ENCODE measurements around the gene CNNM3.
A peak's percentile ranks its signal among the peaks of the same experiment; 100 is the strongest.

The CNNM3 gene

DNA sequence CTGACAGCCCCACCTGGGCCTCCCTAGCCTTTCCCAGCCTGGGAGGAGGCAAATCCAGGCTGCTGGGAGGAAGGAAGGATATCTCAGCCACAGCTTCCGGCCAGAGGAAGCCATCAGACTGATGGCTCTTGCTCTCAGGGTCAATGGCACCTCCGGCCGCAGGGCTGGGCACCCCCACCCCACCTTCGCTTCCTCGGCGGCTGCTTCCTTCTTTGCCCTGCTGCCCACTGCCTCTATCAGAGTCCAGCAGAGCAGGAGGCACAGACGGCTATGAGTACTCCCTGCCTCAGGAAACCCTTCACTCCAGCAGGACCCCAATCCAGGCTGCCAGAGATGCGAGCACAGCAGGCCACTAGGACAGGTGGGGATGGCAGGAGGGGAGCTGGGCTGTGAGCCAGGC, 50.5 kb downstream of the CNNM3 start:
- H3K27me3 ChIP-seq (ENCODE audit: control insufficient read depth, insufficient read depth, low read length), result no peaks in the 10 kb centered on the region
- no peak for DNase-seq (ENCODE audit: low read depth, low spot score)
- peaks cover 43% of the 10 kb centered on the region for H3K36me3 ChIP-seq (ENCODE audit: control insufficient read depth, insufficient read depth, low read length)
- H3K4me3 ChIP-seq (ENCODE audit: low read length), result no peak overlapping the region
- peaks cover 7% of the 10 kb centered on the region; the same call in 1 of the 2 replicates for H3K4me1 ChIP-seq (ENCODE audit: control insufficient read depth, insufficient read depth, low read length)
- no peaks in the 10 kb centered on the region for H3K9me3 ChIP-seq (ENCODE audit: control insufficient read depth, insufficient read depth, low read length)
- H3K27ac ChIP-seq (ENCODE audit: low read length), result no peak overlapping the region
- WGBS (ENCODE audit: insufficient coverage, insufficient read length), result no CpG with 5 or more reads among the region's 8 CpGs

DNA sequence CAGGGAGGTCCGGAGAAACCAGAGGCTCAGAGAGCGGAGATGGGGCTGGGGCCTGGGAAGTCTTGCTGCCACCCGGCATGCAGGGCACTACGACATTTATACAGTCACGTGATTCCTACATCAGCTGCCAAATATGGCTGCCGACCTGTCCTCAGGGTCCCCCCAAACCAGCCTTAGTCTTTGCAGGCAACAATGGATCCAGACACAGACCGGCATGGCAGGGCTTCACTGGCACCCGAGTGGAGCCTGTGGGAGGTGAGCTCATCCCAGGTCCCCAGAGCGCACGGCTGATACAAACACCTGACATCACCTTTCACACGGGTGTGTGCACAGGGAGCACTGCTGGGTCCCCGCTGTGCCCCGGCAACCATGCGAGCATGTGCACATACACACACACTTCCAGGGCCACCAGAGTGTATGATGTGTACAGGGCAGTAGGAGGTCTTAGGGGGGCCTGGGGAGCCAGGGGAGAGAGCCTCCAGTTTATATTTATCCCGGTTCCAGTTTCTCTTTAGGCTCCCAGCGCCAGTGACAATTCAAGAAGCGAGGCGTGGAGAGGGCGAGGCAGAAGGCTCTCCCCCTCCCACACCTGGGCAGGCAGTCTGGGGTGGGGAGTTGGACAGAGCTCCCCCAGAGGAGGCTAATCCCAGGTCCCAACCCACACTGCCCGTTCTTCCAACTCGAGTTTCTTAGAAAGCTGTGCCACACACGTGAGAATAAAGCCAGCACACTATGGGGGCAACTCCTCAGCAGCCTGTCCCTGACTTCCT, 51.1 kb downstream of the CNNM3 start:
- DNase-seq (ENCODE audit: low read depth, low spot score), result no peak
- H3K27ac ChIP-seq (ENCODE audit: low read length), result no peak overlapping the region
- H3K4me1 ChIP-seq (ENCODE audit: control insufficient read depth, insufficient read depth, low read length), result peaks cover 7% of the 10 kb centered on the region; the same call in 1 of the 2 replicates
- 0 out of 2 replicates have a peak overlapping the region, but pooled peaks have one; percentile 2 for H3K4me3 ChIP-seq (ENCODE audit: low read length)
- H3K27me3 ChIP-seq (ENCODE audit: control insufficient read depth, insufficient read depth, low read length), result no peaks in the 10 kb centered on the region
- no peaks in the 10 kb centered on the region for H3K9me3 ChIP-seq (ENCODE audit: control insufficient read depth, insufficient read depth, low read length)
- no CpG with 5 or more reads among the region's 22 CpGs for WGBS (ENCODE audit: insufficient coverage, insufficient read length)
- H3K36me3 ChIP-seq (ENCODE audit: control insufficient read depth, insufficient read depth, low read length), result peaks cover 37% of the 10 kb centered on the region

DNA sequence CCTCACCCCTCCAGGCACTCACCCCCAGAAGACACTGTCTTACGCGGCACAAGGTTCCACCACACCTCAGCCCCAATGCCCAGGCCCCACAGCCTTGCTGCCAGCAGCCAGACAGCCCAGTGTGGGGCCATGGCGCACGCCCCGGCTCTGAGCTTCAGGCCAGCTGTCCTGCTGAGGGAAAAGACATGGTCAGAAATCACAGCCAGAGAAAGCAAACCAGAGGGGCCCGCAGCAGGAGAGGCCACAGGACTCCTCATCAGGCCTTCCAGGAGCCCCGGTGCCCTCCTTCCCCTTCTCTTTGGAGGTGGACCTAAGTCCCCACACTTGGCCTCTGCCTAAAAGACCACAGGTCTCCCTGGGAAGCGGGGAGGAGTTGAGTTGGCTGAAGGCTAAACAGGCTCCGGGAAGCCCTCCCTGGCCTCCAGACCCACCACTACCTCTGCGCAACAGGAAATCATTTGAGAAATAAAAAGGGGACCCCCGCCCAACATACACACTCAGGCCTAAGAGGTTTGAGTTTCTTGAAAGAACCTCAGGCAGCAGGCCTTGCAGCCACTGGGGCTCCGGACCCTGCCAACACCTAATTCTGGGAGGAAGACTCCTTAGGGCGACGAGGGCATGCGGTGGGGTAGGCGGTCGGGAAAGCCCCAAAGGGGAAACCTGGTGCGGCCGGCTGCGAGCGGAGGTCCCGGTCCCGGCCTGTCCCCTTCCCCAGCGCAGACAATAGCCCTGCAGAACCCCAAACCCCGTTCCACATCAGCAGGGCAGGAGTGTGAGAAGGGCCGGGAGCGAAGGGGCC, 51.9 kb downstream of the CNNM3 start:
- H3K4me3 ChIP-seq (ENCODE audit: low read length), result peak overlapping the region; percentile 89; the same call in 1 of the 2 replicates
- H3K36me3 ChIP-seq (ENCODE audit: control insufficient read depth, insufficient read depth, low read length), result peaks cover 35% of the 10 kb centered on the region
- H3K27ac ChIP-seq (ENCODE audit: low read length), result no peak overlapping the region
- peaks cover 9% of the 10 kb centered on the region for H3K4me1 ChIP-seq (ENCODE audit: control insufficient read depth, insufficient read depth, low read length)
- no CpG with 5 or more reads among the region's 27 CpGs for WGBS (ENCODE audit: insufficient coverage, insufficient read length)
- H3K9me3 ChIP-seq (ENCODE audit: control insufficient read depth, insufficient read depth, low read length), result no peaks in the 10 kb centered on the region
- DNase-seq (ENCODE audit: low read depth, low spot score), result no peak
- no peaks in the 10 kb centered on the region for H3K27me3 ChIP-seq (ENCODE audit: control insufficient read depth, insufficient read depth, low read length)

DNA sequence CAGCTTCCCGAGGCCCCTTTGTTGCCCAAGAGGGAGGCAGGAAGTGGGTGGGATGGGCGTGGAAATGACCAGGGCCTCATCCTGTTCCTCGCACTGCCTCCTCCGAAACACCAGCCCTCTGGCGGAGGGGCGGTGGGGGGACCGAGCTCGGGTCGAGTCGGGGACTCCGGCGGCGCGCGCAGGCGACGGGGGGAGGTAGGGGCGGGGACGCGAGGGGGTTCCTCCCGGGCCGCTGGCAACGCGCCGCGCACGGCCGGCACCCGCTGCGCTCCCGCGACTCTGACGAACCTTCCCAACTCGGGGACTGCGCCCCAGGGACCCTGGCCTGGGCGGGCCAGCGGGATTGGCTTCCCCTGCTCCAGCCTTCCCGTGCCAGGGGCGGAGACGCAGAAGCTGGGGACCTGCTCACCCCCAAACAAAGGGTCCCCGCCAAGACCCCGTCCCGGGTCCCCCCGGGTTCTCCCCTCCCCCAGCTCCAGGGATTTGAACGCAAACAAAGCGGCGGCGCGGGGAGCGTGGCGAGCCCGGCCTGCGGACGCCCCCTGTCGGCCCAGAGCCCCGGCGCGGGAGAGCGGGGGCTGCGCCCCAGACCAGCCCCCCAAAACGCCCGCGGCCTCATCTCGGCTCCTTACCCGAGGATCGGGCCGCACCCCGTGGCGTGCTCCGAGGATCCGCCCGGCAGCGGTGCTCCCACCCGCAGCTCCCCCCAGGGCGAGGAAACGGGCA, 52.6 kb downstream of the CNNM3 start:
- Histone ChIP-seq H3K27me3 (ENCODE audit: control insufficient read depth, insufficient read depth, low read length) (no peaks in the 10 kb centered on the region), H3K4me1 (ENCODE audit: control insufficient read depth, insufficient read depth, low read length) (peaks cover 9% of the 10 kb centered on the region), H3K27ac (ENCODE audit: low read length) (no peak overlapping the region)

DNA sequence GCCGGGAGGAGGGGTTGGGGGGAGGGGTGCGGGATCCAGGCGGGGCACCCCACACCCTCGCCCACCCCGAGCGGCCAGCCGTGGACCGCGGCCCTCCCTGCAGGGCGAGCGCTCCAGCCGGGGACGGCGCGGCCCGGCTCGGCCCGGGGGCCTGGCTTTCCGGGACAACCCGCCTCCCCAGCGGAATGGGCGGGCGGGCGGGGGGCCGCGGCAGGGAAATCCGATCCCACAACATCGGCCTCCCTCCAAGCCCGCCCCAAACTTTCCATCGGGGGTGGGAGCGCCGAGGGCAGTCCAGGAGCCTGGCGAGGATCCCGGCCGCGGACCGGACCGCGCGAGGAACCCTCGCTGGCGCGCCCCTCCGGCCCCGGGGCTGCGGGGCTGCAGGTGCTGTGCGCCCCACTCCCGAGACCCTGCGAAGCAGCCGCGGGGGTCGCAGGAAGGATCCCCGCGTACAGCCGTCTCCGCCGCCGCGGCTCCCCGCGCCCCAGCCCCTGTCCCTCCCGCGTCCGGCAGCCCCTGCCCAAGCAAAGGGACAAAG, 53.3 kb downstream of the CNNM3 start:
- Histone ChIP-seq H3K27ac (ENCODE audit: low read length) (no peak overlapping the region), H3K27me3 (ENCODE audit: control insufficient read depth, insufficient read depth, low read length) (no peaks in the 10 kb centered on the region), H3K9me3 (ENCODE audit: control insufficient read depth, insufficient read depth, low read length) (no peaks in the 10 kb centered on the region), H3K4me1 (ENCODE audit: control insufficient read depth, insufficient read depth, low read length) (peaks cover 9% of the 10 kb centered on the region), H3K36me3 (ENCODE audit: control insufficient read depth, insufficient read depth, low read length) (peaks cover 23% of the 10 kb centered on the region), H3K4me3 (ENCODE audit: low read length) (peak overlapping the region; percentile 89)
- DNase-seq (ENCODE audit: low read depth, low spot score), result no peak
- no CpG with 5 or more reads among the region's 64 CpGs for WGBS (ENCODE audit: insufficient coverage, insufficient read length)

More for the DNA sequence above, 52.6 kb downstream of the CNNM3 start:
- H3K4me3 ChIP-seq (ENCODE audit: low read length), result peak overlapping the region; percentile 89
- H3K36me3 ChIP-seq (ENCODE audit: control insufficient read depth, insufficient read depth, low read length), result peaks cover 29% of the 10 kb centered on the region
- whole genome bisulfite sequencing (ENCODE audit: insufficient coverage, insufficient read length), result no CpG with 5 or more reads among the region's 76 CpGs
- no peak for DNase-seq (ENCODE audit: low read depth, low spot score)
- H3K9me3 ChIP-seq (ENCODE audit: control insufficient read depth, insufficient read depth, low read length), result no peaks in the 10 kb centered on the region

DNA sequence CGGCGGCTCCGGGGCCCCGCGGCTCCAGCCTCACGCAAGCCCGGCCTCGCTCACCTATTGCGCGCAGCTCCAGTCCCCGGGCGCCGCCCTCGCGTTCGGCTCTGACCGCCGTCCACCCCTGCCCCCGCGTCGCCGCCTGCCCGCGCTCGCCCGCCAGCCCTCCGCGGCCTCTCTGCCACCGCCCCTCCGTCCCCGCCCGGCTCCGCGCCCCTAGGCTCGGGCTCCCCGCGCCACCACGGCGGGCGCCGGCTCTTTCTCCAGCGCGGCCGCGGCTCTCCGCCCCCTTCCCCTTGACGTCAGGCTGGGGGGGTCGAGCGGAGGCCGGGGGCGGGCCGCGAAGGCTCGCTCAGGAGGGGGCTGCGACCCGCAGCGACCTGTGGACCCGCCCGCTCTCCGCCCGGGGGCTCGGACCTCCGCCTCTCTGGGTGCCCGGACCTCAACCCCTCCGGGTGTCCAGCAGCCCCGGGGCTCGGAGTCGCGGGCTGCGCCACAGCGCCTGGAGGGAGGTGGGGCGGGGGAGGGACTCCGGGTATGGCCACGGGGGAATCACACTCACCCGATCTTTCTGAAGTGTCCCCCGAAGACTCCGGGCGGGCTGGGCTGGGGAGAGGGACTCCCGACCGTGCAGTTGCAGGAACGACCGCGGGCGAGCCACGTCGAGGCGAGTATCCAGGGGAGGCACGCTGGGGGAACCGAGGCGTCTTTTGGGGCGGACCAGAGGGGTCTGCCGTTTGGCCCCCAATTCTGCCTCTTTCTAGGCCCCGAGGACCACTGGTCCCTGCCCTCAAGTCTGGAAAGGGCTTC, 54.0 kb downstream of the CNNM3 start, which contains the start of gene SEMA4C:
Gene SEMA4C, minus strand, starts transcription at position 259 of the 804 bp plus-strand sequence. CDS start 2,194 bp downstream, outside the sequence.
- Histone ChIP-seq H3K4me3 (ENCODE audit: low read length) (peak within 1 kb of the TSS; percentile 89), H3K4me1 (ENCODE audit: control insufficient read depth, insufficient read depth, low read length) (peaks cover 9% of the 10 kb centered on the region), H3K27ac (ENCODE audit: low read length) (no peak within 1 kb of the TSS), H3K36me3 (ENCODE audit: control insufficient read depth, insufficient read depth, low read length) (peaks cover 17% of the 10 kb centered on the region), H3K9me3 (ENCODE audit: control insufficient read depth, insufficient read depth, low read length) (no peaks in the 10 kb centered on the region), H3K27me3 (ENCODE audit: control insufficient read depth, insufficient read depth, low read length) (no peaks in the 10 kb centered on the region)
- WGBS (ENCODE audit: insufficient coverage, insufficient read length), result no CpG with 5 or more reads among the region's 93 CpGs
- no peak for DNase-seq (ENCODE audit: low read depth, low spot score)

DNA sequence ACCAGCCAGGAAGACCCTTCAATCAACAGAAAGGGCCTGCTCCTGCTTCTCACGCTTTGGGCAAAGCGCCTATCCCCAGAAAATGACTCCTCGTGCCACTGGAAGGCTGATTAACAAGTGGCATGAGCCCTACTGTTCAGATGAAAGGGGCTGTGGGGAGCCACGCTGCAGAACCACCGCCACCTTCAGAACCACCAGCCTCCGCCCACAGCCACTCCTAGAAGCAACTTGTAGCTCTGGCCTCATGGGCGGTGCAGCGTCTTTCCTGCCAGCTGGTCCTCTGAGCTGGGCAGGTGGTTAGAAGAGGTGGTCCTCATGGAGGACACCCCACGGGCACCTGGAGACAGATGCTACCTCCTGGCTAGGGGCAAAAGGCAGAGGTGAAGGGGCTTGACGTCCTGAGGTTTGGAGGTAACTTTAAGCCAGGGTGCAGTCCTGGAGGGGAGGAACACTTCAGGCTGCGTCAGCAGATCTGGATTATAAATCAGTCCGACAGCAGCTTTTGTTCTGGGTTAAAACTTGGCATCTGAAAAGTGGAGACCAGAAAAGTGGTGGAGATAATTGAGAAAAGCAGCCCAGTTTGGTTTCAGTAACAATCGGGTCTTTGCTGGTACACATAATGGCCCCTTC, 54.7 kb downstream of the CNNM3 start:
- Histone ChIP-seq H3K27me3 (ENCODE audit: control insufficient read depth, insufficient read depth, low read length) (no peaks in the 10 kb centered on the region), H3K27ac (ENCODE audit: low read length) (no peak overlapping the region), H3K36me3 (ENCODE audit: control insufficient read depth, insufficient read depth, low read length) (peaks cover 9% of the 10 kb centered on the region), H3K9me3 (ENCODE audit: control insufficient read depth, insufficient read depth, low read length) (no peaks in the 10 kb centered on the region), H3K4me3 (ENCODE audit: low read length) (peak overlapping the region; percentile 89; the same call in 1 of the 2 replicates), H3K4me1 (ENCODE audit: control insufficient read depth, insufficient read depth, low read length) (peaks cover 11% of the 10 kb centered on the region)
- WGBS (ENCODE audit: insufficient coverage, insufficient read length), result no CpG with 5 or more reads among the region's 13 CpGs
- DNase-seq (ENCODE audit: low read depth, low spot score), result no peak

DNA sequence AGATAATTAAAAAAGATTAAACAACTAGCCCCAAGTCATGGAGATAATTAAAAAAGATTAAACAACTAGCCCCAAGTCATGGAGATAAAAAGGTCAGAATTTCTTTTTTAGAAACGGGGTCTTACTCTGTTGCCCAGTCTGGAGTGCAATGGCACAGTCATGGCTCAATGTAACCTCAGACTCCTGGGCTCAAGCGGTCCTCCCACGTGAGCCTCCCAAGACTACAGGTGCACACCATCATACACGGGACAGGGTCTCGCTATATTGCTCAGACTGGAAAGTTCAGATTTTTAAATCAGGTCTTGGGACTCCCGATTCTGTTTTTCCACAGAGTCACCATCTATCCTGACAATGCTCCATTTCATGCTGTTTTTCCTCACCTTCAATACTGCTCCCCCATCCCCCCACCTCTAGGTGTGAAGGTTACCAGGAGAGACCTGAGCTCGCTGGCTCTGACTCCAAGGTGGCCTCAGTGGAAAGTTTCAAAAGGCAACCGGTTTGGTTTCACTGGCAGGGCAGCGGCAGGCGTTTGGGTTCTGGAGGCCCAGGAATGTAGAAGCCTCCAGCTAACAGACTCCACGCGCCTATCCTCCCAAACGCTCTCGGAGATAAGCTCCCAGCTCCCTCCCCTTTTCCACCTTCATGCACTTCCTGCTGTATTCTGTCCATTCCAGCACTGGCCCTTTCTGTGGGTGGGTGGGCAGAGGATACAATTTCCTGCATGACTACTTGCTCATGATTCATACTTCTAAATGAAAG, 56.7 kb downstream of the CNNM3 start:
- no CpG with 5 or more reads among the region's 14 CpGs for WGBS (ENCODE audit: insufficient coverage, insufficient read length)
- no peak overlapping the region for H3K4me3 ChIP-seq (ENCODE audit: low read length)
- H3K36me3 ChIP-seq (ENCODE audit: control insufficient read depth, insufficient read depth, low read length), result no peaks in the 10 kb centered on the region
- DNase-seq (ENCODE audit: low read depth, low spot score), result no peak
- H3K27me3 ChIP-seq (ENCODE audit: control insufficient read depth, insufficient read depth, low read length), result no peaks in the 10 kb centered on the region
- H3K4me1 ChIP-seq (ENCODE audit: control insufficient read depth, insufficient read depth, low read length), result peaks cover 12% of the 10 kb centered on the region
- no peaks in the 10 kb centered on the region for H3K9me3 ChIP-seq (ENCODE audit: control insufficient read depth, insufficient read depth, low read length)
- no peak overlapping the region for H3K27ac ChIP-seq (ENCODE audit: low read length)

DNA sequence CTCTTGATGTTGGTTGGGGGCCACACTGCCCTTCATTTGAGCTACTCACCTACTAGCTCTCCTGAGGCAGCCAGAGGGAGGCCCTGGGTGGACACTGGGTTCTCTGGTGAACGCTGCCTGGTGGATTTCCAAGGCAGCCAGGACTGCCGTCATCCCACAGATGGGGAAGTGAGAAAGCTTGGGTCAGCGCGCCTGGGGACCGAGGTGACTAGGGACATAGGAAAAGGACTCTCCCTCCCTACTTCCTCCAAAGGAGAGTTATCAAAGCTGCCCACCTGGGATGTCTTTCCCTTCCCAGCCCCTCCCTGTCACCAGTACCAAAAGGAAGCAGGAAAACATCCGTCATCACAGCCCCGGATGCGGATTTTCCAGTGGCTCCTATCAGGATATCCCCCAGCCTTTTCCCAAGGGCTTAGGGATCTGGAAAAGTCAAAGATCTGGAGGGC, 57.6 kb downstream of the CNNM3 start:
- no CpG with 5 or more reads among the region's 8 CpGs for WGBS (ENCODE audit: insufficient coverage, insufficient read length)
- H3K9me3 ChIP-seq (ENCODE audit: control insufficient read depth, insufficient read depth, low read length), result no peaks in the 10 kb centered on the region
- H3K27me3 ChIP-seq (ENCODE audit: control insufficient read depth, insufficient read depth, low read length), result no peaks in the 10 kb centered on the region
- DNase-seq (ENCODE audit: low read depth, low spot score), result no peak
- H3K4me3 ChIP-seq (ENCODE audit: low read length), result no peak overlapping the region
- no peak overlapping the region for H3K27ac ChIP-seq (ENCODE audit: low read length)
- H3K4me1 ChIP-seq (ENCODE audit: control insufficient read depth, insufficient read depth, low read length), result peaks cover 12% of the 10 kb centered on the region
- no peaks in the 10 kb centered on the region for H3K36me3 ChIP-seq (ENCODE audit: control insufficient read depth, insufficient read depth, low read length)
